ENCODE data around the gene KIF23. TPM values are rescaled to one million over a fixed set of nuclear protein-coding genes. Genes with fewer than 3 reads are reported as not detected.

Gene KIF23
- total RNA-seq, 4 donors from 2014 or later = 1.9 to 11.5 (median 5.2) TPM

- Histone ChIP-seq H3K27ac (no peak overlapping the region), H3K36me3 (peaks cover 0 to 7% (median 0%) of the 10 kb centered on the region in 4 donors), H3K4me3 (no peak overlapping the region), H3K9me3 (no peaks in the 10 kb centered on the region), H3K4me1 (no peaks in the 10 kb centered on the region), H3K27me3 (no peaks in the 10 kb centered on the region)
- DNase-seq = no peak
- TF ChIP-seq POLR2A (IDR thresholded peaks at IDR 0.05) (no peak), POLR2AphosphoS5 (IDR thresholded peaks at IDR 0.05) (no peak), CTCF (IDR thresholded peaks at IDR 0.05) (no peak), EP300 (IDR thresholded peaks at IDR 0.05; ENCODE audit: low read depth) (no peak)
- in situ Hi-C loops (cut with MboI; ENCODE audit: low pct_ligation_motif_present in 1 of 4, low pct_unique_long_range_greater_than_20kb in 1 of 4, low sequenced_read_pairs in 3 of 4) (loop anchor here in 2 of 4 donors (10.0 kb wide), 2 partner anchors 340 to 350 kb away; no protein-coding TSS in a partner anchor), intact Hi-C loops (cut with DNase I; ENCODE audit: low total_unique reads) (no loop called here)
- 55 to 67% methylated on average over 3 of the region's 3 CpGs for WGBS, 2 donors (ENCODE audit: low coverage in 1 of 2)
Measured at GRCh38 chr15:69405110-69405509, 9.0 kb upstream of the KIF23 start.

- Histone ChIP-seq H3K27me3 (no peaks in the 10 kb centered on the region), H3K4me3 (no peak overlapping the region), H3K27ac (no peak overlapping the region), H3K9me3 (no peaks in the 10 kb centered on the region), H3K36me3 (peaks cover 0 to 7% (median 0%) of the 10 kb centered on the region in 4 donors), H3K4me1 (no peaks in the 10 kb centered on the region)
- in situ Hi-C loops (cut with MboI; ENCODE audit: low pct_ligation_motif_present in 1 of 4, low pct_unique_long_range_greater_than_20kb in 1 of 4, low sequenced_read_pairs in 3 of 4) = loop anchor here in 2 of 4 donors (10.0 kb wide), 2 partner anchors 343 to 353 kb away; no protein-coding TSS in a partner anchor
- intact Hi-C loops (cut with DNase I; ENCODE audit: low total_unique reads) = no loop called here
- WGBS, 2 donors (ENCODE audit: low coverage in 1 of 2) = 73 to 91% methylated on average over 2 to 3 of the region's 3 CpGs
- TF ChIP-seq POLR2AphosphoS5 (IDR thresholded peaks at IDR 0.05) (no peak), POLR2A (IDR thresholded peaks at IDR 0.05) (no peak), CTCF (IDR thresholded peaks at IDR 0.05) (no peak), EP300 (IDR thresholded peaks at IDR 0.05; ENCODE audit: low read depth) (no peak)
- DNase-seq = no peak
Measured at GRCh38 chr15:69407719-69408400, 6.3 kb upstream of the KIF23 start.

GRCh38 chr15:69408841-69409240 lies 5.3 kb upstream of the KIF23 start:
- 75 to 80% methylated on average over 3 of the region's 3 CpGs for WGBS, 2 donors (ENCODE audit: low coverage in 1 of 2)
- no peak for DNase-seq
- H3K9me3 ChIP-seq = no peaks in the 10 kb centered on the region
- H3K27me3 ChIP-seq = no peaks in the 10 kb centered on the region
- no peak overlapping the region for H3K4me3 ChIP-seq
- peaks cover 0 to 4% (median 3%) of the 10 kb centered on the region in 4 donors for H3K4me1 ChIP-seq
- H3K36me3 ChIP-seq = peaks cover 0 to 7% (median 0%) of the 10 kb centered on the region in 4 donors
- in situ Hi-C loops (cut with MboI; ENCODE audit: low pct_ligation_motif_present in 1 of 4, low pct_unique_long_range_greater_than_20kb in 1 of 4, low sequenced_read_pairs in 3 of 4) (loop anchor here in 2 of 4 donors (10.0 kb wide), 2 partner anchors 344 to 354 kb away; no protein-coding TSS in a partner anchor), intact Hi-C loops (cut with DNase I; ENCODE audit: low total_unique reads) (no loop called here)
- TF ChIP-seq POLR2AphosphoS5 (IDR thresholded peaks at IDR 0.05) = no peak
- TF ChIP-seq EP300 (IDR thresholded peaks at IDR 0.05; ENCODE audit: low read depth) = no peak
- no peak for TF ChIP-seq POLR2A (IDR thresholded peaks at IDR 0.05)
- TF ChIP-seq CTCF (IDR thresholded peaks at IDR 0.05) = no peak
- H3K27ac ChIP-seq = no peak overlapping the region

GRCh38 chr15:69410248-69410874 lies 3.8 kb upstream of the KIF23 start:
- Histone ChIP-seq H3K27ac (no peak overlapping the region), H3K4me3 (no peak overlapping the region), H3K4me1 (peaks cover 0 to 13% (median 8%) of the 10 kb centered on the region in 4 donors), H3K9me3 (no peaks in the 10 kb centered on the region), H3K36me3 (no peaks in the 10 kb centered on the region), H3K27me3 (no peaks in the 10 kb centered on the region)
- no peak for TF ChIP-seq EP300 (IDR thresholded peaks at IDR 0.05; ENCODE audit: low read depth)
- TF ChIP-seq POLR2AphosphoS5 (IDR thresholded peaks at IDR 0.05) = no peak
- no peak for TF ChIP-seq POLR2A (IDR thresholded peaks at IDR 0.05)
- no peak for TF ChIP-seq CTCF (IDR thresholded peaks at IDR 0.05)
- 60 to 64% methylated on average over 5 to 9 of the region's 9 CpGs for WGBS, 2 donors (ENCODE audit: low coverage in 1 of 2)
- intact Hi-C loops (cut with DNase I; ENCODE audit: low total_unique reads) = no loop called here
- DNase-seq = no peak
- in situ Hi-C loops (cut with MboI; ENCODE audit: low pct_ligation_motif_present in 1 of 4, low pct_unique_long_range_greater_than_20kb in 1 of 4, low sequenced_read_pairs in 3 of 4) = no loop called here

Measured in transverse colon (tissue), 4 donors.